ENCODE results near the gene TRIM13. TPM values are rescaled to one million over a fixed set of nuclear protein-coding genes. Genes with fewer than 3 reads are reported as not detected.
A peak's percentile ranks its signal among the peaks of the same experiment; 100 is the strongest.

TRIM13 gene
- total RNA-seq, 1 donor from 2014 or later = 58.3 TPM

DNA sequence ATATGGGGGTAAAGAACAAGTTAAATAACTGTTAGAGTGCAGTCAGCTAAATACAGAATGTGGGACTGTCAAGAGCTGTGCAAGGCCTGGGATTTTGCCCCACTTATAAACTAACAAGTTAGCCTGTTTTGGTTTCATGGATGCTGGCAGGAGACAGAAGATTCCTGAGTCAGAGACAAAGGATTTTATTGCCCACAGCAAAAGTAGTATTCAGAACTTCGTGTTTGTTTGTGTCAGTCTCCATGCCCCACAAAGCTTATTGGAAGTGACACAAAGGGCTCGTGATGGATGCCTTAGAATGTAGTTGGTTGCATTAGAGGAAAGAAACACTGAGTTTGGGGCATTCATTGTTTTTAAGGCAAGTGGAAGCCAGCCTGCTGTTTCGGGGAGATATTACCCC lies 38.5 kb upstream of the TRIM13 start:
- Histone ChIP-seq H3K9ac (no peak overlapping the region), H3K27me3 (no peaks in the 10 kb centered on the region), H3K4me3 (no peak overlapping the region), H4K20me1 (ENCODE audit: low read depth) (no peaks in the 10 kb centered on the region), H3K27ac (no peak overlapping the region), H3K79me2 (ENCODE audit: low read depth) (no peaks in the 10 kb centered on the region), H3K9me3 (ENCODE audit: low read depth) (no peaks in the 10 kb centered on the region), H3K4me1 (peaks cover 8% of the 10 kb centered on the region), H3K36me3 (no peaks in the 10 kb centered on the region), H3F3A (ENCODE audit: low read depth) (no peaks in the 10 kb centered on the region), H3K4me2 (no peak overlapping the region), H2AFZ (replicated peaks) (peak overlapping the region; percentile 69)
- TF ChIP-seq, protein P1, sequence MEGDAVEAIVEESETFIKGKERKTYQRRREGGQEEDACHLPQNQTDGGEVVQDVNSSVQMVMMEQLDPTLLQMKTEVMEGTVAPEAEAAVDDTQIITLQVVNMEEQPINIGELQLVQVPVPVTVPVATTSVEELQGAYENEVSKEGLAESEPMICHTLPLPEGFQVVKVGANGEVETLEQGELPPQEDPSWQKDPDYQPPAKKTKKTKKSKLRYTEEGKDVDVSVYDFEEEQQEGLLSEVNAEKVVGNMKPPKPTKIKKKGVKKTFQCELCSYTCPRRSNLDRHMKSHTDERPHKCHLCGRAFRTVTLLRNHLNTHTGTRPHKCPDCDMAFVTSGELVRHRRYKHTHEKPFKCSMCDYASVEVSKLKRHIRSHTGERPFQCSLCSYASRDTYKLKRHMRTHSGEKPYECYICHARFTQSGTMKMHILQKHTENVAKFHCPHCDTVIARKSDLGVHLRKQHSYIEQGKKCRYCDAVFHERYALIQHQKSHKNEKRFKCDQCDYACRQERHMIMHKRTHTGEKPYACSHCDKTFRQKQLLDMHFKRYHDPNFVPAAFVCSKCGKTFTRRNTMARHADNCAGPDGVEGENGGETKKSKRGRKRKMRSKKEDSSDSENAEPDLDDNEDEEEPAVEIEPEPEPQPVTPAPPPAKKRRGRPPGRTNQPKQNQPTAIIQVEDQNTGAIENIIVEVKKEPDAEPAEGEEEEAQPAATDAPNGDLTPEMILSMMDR (IDR thresholded peaks at IDR 0.05) = no peak
- TF ChIP-seq EZH2 (IDR thresholded peaks at IDR 0.05) (no peak), EZH2phosphoT487 (IDR thresholded peaks at IDR 0.05) (no peak)
- no peak overlapping the region for H3K4me3 Mint-ChIP-seq
- H3K27ac Mint-ChIP-seq = no peak overlapping the region
- DNase-seq (ENCODE audit: low spot score) = peak; percentile 8
- peaks cover 17% of the 10 kb centered on the region for H3K9me3 Mint-ChIP-seq
- no peaks in the 10 kb centered on the region for H3K27me3 Mint-ChIP-seq (ENCODE audit: insufficient read depth, low read depth)
- H3K4me1 Mint-ChIP-seq = no peaks in the 10 kb centered on the region
- H3K36me3 Mint-ChIP-seq = peaks cover 11% of the 10 kb centered on the region

DNA sequence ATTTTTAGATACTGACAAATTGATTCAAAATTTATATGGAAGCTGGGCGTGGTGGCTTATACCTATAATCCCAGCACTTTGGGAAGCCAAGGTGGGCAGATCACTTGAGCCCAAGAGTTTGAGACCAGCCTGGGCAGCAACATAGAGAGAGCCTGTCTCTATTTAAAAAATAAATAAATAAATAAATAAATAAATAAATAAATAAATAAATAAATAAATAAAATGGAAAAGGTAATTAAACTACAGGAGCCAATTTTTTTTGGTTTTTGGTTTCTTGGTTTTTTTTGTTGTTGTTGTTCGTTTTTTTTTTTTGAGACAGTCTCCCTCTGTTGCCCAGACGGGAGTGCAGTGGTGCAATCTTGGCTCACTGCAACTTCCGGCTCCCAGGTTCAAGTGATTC lies 29.4 kb upstream of the TRIM13 start:
- no peak overlapping the region for H3K4me2 ChIP-seq
- no peaks in the 10 kb centered on the region for H3K4me1 ChIP-seq
- no peak overlapping the region for H2AFZ ChIP-seq (replicated peaks)
- Mint-ChIP-seq H3K27ac (no peak overlapping the region), H3K9me3 (peaks cover 29% of the 10 kb centered on the region), H3K27me3 (ENCODE audit: insufficient read depth, low read depth) (no peaks in the 10 kb centered on the region), H3K36me3 (peaks cover 11% of the 10 kb centered on the region), H3K4me3 (no peak overlapping the region), H3K4me1 (no peaks in the 10 kb centered on the region)
- no peaks in the 10 kb centered on the region for H3K9me3 ChIP-seq (ENCODE audit: low read depth)
- H3K4me3 ChIP-seq = no peak overlapping the region
- no peak overlapping the region for H3K9ac ChIP-seq
- H4K20me1 ChIP-seq (ENCODE audit: low read depth) = no peaks in the 10 kb centered on the region
- no peaks in the 10 kb centered on the region for H3K36me3 ChIP-seq
- H3F3A ChIP-seq (ENCODE audit: low read depth) = no peaks in the 10 kb centered on the region
- DNase-seq (ENCODE audit: low spot score) = no peak
- H3K27ac ChIP-seq = no peak overlapping the region
- TF ChIP-seq, protein P1 (IDR thresholded peaks at IDR 0.05) = no peak
- no peak for TF ChIP-seq EZH2phosphoT487 (IDR thresholded peaks at IDR 0.05)
- TF ChIP-seq EZH2 (IDR thresholded peaks at IDR 0.05) = no peak
- no peaks in the 10 kb centered on the region for H3K79me2 ChIP-seq (ENCODE audit: low read depth)
- no peaks in the 10 kb centered on the region for H3K27me3 ChIP-seq

DNA sequence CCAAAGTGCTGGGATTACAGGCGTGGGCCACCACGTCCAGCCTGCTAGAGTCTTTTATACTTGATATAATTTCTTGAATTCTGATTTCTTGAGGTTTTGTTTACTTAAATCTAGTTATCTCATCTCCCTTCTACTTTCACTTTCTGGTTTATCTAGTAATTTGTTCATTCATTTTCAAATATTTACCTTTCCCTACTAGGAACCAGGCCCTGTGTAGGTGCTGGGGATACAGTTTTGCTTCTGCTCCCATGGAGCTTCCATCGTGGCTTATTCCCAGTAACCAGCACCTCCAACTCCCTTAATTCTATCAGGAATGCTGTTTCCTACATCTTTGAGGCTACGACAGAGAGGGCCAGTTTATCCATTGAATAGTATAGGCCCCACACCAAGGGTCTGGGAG lies 24.1 kb upstream of the TRIM13 start:
- Histone ChIP-seq H3K27ac (no peak overlapping the region), H3K36me3 (no peaks in the 10 kb centered on the region), H3F3A (ENCODE audit: low read depth) (no peaks in the 10 kb centered on the region), H3K4me2 (no peak overlapping the region), H2AFZ (replicated peaks) (no peak overlapping the region), H3K27me3 (no peaks in the 10 kb centered on the region), H3K4me3 (no peak overlapping the region), H3K4me1 (no peaks in the 10 kb centered on the region), H3K79me2 (ENCODE audit: low read depth) (no peaks in the 10 kb centered on the region), H3K9me3 (ENCODE audit: low read depth) (no peaks in the 10 kb centered on the region), H4K20me1 (ENCODE audit: low read depth) (no peaks in the 10 kb centered on the region), H3K9ac (no peak overlapping the region)
- TF ChIP-seq, protein P1 (IDR thresholded peaks at IDR 0.05) = no peak
- TF ChIP-seq EZH2 (IDR thresholded peaks at IDR 0.05) = no peak
- TF ChIP-seq EZH2phosphoT487 (IDR thresholded peaks at IDR 0.05) = no peak
- no peak for DNase-seq (ENCODE audit: low spot score)
- H3K9me3 Mint-ChIP-seq = no peaks in the 10 kb centered on the region
- H3K27me3 Mint-ChIP-seq (ENCODE audit: insufficient read depth, low read depth) = no peaks in the 10 kb centered on the region
- no peaks in the 10 kb centered on the region for H3K36me3 Mint-ChIP-seq
- H3K4me1 Mint-ChIP-seq = no peaks in the 10 kb centered on the region
- H3K4me3 Mint-ChIP-seq = no peak overlapping the region
- no peak overlapping the region for H3K27ac Mint-ChIP-seq
